Measurements from ENCODE around the gene IFIT3.

IFIT3 gene

DNA sequence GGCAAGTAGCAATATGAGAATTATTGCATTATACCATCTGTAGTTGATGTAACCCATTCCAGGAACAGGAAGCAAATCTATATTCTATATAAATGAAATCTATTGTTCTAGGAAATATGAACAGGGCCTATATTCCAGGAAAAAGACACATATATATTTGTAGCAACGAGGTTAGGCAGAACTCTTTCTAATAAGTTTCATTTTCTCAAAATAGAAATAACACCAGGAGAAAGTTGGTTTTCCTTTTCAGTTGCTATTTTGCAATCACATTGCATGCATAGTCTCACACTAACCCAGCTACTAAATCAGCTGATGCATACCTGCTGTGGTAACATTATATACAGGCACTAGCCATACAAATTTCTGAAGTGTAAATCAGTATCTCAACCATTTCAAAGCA is 32.2 kb upstream of the IFIT3 start:
- DNase-seq: no peak
- intact Hi-C loops (cut with DNase I; ENCODE audit: low total_unique reads): no loop called here
- peaks cover 0 to 32% (median 10%) of the 10 kb centered on the region in 4 donors for H3K4me1 ChIP-seq
- H3K9me3 ChIP-seq: no peaks in the 10 kb centered on the region
- TF ChIP-seq, protein P1, sequence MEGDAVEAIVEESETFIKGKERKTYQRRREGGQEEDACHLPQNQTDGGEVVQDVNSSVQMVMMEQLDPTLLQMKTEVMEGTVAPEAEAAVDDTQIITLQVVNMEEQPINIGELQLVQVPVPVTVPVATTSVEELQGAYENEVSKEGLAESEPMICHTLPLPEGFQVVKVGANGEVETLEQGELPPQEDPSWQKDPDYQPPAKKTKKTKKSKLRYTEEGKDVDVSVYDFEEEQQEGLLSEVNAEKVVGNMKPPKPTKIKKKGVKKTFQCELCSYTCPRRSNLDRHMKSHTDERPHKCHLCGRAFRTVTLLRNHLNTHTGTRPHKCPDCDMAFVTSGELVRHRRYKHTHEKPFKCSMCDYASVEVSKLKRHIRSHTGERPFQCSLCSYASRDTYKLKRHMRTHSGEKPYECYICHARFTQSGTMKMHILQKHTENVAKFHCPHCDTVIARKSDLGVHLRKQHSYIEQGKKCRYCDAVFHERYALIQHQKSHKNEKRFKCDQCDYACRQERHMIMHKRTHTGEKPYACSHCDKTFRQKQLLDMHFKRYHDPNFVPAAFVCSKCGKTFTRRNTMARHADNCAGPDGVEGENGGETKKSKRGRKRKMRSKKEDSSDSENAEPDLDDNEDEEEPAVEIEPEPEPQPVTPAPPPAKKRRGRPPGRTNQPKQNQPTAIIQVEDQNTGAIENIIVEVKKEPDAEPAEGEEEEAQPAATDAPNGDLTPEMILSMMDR (IDR thresholded peaks at IDR 0.05): no peak
- H3K27me3 ChIP-seq: no peaks in the 10 kb centered on the region
- no peak overlapping the region for H3K4me3 ChIP-seq
- peak overlapping the region; percentile 31 to 75 for H3K27ac ChIP-seq
- H3K36me3 ChIP-seq: no peaks in the 10 kb centered on the region

DNA sequence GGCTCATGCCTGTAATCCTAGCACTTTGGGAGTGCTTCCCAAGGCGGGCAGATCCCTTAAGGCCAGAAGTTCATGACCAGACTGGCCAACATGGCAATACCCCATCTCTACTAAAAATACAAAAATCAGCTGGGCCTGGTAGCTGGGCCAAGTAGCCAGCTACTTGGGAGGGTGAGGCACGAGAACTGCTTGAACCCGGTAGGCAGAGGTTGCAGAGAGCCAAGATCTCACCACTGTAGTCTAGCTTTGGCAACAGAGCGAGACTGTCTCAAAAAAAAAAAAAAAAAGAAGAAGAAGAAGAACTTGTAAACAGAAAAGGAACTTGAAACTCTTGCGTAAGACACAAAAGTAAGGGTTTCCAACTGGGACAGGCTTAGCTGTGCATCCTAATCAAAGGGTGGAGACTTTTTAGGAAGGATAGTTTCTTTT is 31.6 kb upstream of the IFIT3 start:
- Histone ChIP-seq H3K4me3 (no peak overlapping the region), H3K27me3 (no peaks in the 10 kb centered on the region), H3K27ac (peak overlapping the region; percentile 31 to 75), H3K36me3 (no peaks in the 10 kb centered on the region), H3K4me1 (peaks cover 0 to 39% (median 15%) of the 10 kb centered on the region in 4 donors), H3K9me3 (no peaks in the 10 kb centered on the region)
- intact Hi-C loops (cut with DNase I; ENCODE audit: low total_unique reads): no loop called here
- peak; percentile 33 to 76 for DNase-seq
- TF ChIP-seq, protein P1 (IDR thresholded peaks at IDR 0.05): no peak

DNA sequence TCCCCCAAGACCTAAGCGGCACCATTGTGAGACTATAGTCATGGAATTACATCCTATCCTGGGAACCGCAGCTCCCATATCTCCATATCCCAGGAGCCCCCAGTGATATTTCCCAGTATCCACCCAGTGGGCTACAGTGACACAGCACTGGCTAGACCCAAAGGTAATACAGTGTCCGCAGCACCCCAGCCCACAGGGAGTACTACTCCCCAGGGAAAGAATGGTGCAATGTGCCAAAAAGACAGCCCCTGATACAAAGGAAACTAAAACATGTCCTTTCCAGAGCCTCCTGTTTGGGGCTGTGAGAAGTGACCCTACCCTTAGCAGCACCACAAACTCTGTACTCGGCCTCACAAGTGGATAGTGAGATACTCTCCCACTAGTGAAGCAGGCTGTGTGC is 30.4 kb upstream of the IFIT3 start:
- no peak for DNase-seq
- no peaks in the 10 kb centered on the region for H3K36me3 ChIP-seq
- H3K4me3 ChIP-seq: no peak overlapping the region
- no peaks in the 10 kb centered on the region for H3K9me3 ChIP-seq
- intact Hi-C loops (cut with DNase I; ENCODE audit: low total_unique reads): no loop called here
- peak overlapping the region in 1 of 2 donors; percentile 31 for H3K27ac ChIP-seq
- H3K4me1 ChIP-seq: peaks cover 0 to 43% (median 17%) of the 10 kb centered on the region in 4 donors
- TF ChIP-seq, protein P1 (IDR thresholded peaks at IDR 0.05): no peak
- H3K27me3 ChIP-seq: no peaks in the 10 kb centered on the region

DNA sequence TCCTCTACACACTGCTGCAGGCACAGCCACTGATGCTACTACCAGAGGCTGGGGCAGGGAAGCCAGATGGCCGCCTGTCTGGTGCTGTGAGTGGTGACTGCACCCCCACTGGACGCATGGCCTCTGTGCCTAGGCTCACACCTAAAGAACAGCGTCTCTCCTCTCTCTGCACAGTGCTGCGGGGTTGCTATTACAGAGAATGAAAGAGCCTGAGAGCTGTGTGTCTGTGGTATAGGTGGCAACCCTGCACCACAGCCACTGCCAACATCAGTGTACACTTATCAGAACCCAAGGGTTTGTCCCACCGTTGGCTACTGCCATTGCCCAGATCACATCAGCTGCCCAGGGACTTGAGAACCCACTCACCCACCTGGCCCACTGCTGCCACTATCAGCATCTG is 30.0 kb upstream of the IFIT3 start:
- intact Hi-C loops (cut with DNase I; ENCODE audit: low total_unique reads): no loop called here
- Histone ChIP-seq H3K27ac (no peak overlapping the region), H3K4me3 (no peak overlapping the region), H3K4me1 (peaks cover 0 to 48% (median 20%) of the 10 kb centered on the region in 4 donors), H3K9me3 (no peaks in the 10 kb centered on the region), H3K27me3 (no peaks in the 10 kb centered on the region), H3K36me3 (no peaks in the 10 kb centered on the region)
- TF ChIP-seq, protein P1 (IDR thresholded peaks at IDR 0.05): no peak
- DNase-seq: peak in 1 of 2 donors; percentile 20

DNA sequence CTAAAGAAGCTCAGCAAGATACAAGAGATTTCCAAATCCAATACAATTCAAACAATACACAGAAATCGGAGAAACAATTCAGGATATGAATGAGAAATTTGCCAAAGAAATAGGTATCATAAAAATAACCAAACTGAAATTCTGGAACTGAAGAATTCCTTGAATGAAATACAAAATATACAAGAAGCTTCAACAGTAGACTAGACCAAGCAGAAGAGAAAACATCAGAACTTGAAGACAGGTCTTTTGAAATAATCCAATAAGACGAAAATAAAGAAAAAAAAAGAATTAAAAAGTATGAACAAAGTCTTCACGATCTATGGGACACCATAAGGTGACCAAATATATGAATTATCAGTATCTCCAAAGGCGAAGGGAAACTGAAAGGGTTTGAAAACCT is 28.8 kb upstream of the IFIT3 start:
- Histone ChIP-seq H3K4me1 (peaks cover 0 to 60% (median 29%) of the 10 kb centered on the region in 4 donors), H3K4me3 (no peak overlapping the region), H3K9me3 (no peaks in the 10 kb centered on the region), H3K27me3 (no peaks in the 10 kb centered on the region), H3K36me3 (no peaks in the 10 kb centered on the region), H3K27ac (no peak overlapping the region)
- no peak for DNase-seq
- intact Hi-C loops (cut with DNase I; ENCODE audit: low total_unique reads): no loop called here
- TF ChIP-seq, protein P1 (IDR thresholded peaks at IDR 0.05): no peak

DNA sequence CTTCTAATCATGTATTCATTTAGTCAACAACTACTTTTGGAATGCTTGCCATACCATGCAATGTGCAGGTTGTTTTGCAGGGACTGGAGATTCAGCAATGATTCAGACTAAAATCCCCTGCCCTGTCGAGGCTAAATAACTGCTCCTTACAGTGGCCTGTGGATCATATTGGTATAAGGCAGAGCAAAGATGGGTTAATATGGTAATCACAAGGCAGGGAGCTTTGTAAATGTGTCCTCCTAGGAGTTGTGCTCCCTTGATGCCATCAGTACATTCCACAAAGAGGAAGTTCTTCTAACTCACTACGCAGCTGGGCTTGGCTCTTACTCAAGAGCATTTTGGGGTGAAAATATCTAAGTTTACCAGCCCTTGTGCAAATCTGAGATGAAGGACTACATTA is 26.6 kb upstream of the IFIT3 start:
- DNase-seq: peak in 1 of 2 donors; percentile 43
- peak overlapping the region; percentile 53 to 56 for H3K4me3 ChIP-seq

More for the DNA sequence above, 26.6 kb upstream of the IFIT3 start:
- TF ChIP-seq, protein P1 (IDR thresholded peaks at IDR 0.05): no peak
- H3K36me3 ChIP-seq: peaks cover 0 to 5% (median 0%) of the 10 kb centered on the region in 3 donors
- no peaks in the 10 kb centered on the region for H3K9me3 ChIP-seq
- peaks cover 0 to 55% (median 22%) of the 10 kb centered on the region in 4 donors for H3K4me1 ChIP-seq
- no peaks in the 10 kb centered on the region for H3K27me3 ChIP-seq
- intact Hi-C loops (cut with DNase I; ENCODE audit: low total_unique reads): no loop called here
- peak overlapping the region; percentile 85 to 90 for H3K27ac ChIP-seq
